ENCODE results near the gene CYP17A1. TPM values are rescaled to one million over a fixed set of nuclear protein-coding genes. Genes with fewer than 3 reads are reported as not detected.

The CYP17A1 gene
- polyA plus RNA-seq, 1 of the 3 experiments (the other 2 are of a cell fraction), result not detected

DNA sequence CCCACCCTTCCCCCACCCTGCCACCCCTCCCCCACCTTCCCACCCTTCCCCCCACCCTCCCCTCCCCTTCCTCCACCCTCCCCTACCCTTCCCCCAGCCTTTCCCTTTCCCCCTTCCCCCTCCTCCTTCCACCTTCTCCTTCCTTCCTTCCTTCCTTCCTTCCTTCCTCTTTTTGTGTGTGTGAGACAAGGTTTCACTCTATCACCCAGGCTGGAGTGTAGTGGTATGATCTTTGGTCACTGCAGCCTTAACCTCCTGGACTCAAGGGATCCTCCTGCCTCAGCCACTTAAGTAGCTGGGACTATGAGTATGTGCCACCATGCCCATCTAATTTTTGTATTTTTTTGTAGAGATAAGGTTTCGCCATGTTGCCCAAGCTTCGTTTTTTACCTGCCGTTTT lies 35.2 kb downstream of the CYP17A1 start:
- Histone ChIP-seq H3K27me3 (ENCODE audit: insufficient read depth) (no peaks in the 10 kb centered on the region), H3K27ac (ENCODE audit: low read depth in 2 of 2, low read length in 1 of 2) (peak overlapping the region in 1 of 2 experiments; percentile 82; a peak in 1 of 4 replicates), H3K4me2 (0 out of 2 replicates have a peak overlapping the region, but pooled peaks have one; percentile 17), H3K9me2 (no peaks in the 10 kb centered on the region), H3F3A (replicated peaks; ENCODE audit: insufficient read depth) (peaks cover 17% of the 10 kb centered on the region), H3K36me3 (replicated peaks in 1 of 2; ENCODE audit: control insufficient read depth in 1 of 2, insufficient read depth in 2 of 2, low read length in 1 of 2) (peaks cover 14 to 20% of the 10 kb centered on the region in 2 experiments), H3K4me1 (ENCODE audit: control insufficient read depth in 1 of 2, insufficient read depth in 2 of 2, low read depth in 1 of 2, low read length in 1 of 2) (peaks cover 5 to 18% of the 10 kb centered on the region in 2 experiments; a peak in 3 of 4 replicates), H3K79me2 (ENCODE audit: insufficient read depth) (peaks cover 10% of the 10 kb centered on the region), H4K20me1 (ENCODE audit: insufficient read depth) (no peaks in the 10 kb centered on the region), H3K4me3 (ENCODE audit: low read depth in 2 of 2, low read length in 1 of 2) (no peak overlapping the region), H3K9me3 (no peaks in the 10 kb centered on the region; the same call in 1 of the 2 replicates), H3K9ac (no peak overlapping the region), H2AFZ (ENCODE audit: low read depth) (no peak overlapping the region)
- no peak for TF ChIP-seq MXI1 (IDR thresholded peaks at IDR 0.05; ENCODE audit: low read depth, low read length)
- TF ChIP-seq RAD21 (IDR thresholded peaks at IDR 0.05; ENCODE audit: low read length), result no peak
- no peak for TF ChIP-seq JUND (IDR thresholded peaks at IDR 0.05)
- TF ChIP-seq EP300 (IDR thresholded peaks at IDR 0.05; ENCODE audit: borderline replicate concordance in 1 of 2, low read depth in 1 of 2, low read length in 1 of 2), result no peak
- TF ChIP-seq, protein P1, sequence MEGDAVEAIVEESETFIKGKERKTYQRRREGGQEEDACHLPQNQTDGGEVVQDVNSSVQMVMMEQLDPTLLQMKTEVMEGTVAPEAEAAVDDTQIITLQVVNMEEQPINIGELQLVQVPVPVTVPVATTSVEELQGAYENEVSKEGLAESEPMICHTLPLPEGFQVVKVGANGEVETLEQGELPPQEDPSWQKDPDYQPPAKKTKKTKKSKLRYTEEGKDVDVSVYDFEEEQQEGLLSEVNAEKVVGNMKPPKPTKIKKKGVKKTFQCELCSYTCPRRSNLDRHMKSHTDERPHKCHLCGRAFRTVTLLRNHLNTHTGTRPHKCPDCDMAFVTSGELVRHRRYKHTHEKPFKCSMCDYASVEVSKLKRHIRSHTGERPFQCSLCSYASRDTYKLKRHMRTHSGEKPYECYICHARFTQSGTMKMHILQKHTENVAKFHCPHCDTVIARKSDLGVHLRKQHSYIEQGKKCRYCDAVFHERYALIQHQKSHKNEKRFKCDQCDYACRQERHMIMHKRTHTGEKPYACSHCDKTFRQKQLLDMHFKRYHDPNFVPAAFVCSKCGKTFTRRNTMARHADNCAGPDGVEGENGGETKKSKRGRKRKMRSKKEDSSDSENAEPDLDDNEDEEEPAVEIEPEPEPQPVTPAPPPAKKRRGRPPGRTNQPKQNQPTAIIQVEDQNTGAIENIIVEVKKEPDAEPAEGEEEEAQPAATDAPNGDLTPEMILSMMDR (IDR thresholded peaks at IDR 0.05), result no peak
- TF ChIP-seq GABPA (IDR thresholded peaks at IDR 0.05; ENCODE audit: low read depth), result no peak
- TF ChIP-seq MEF2A (IDR thresholded peaks at IDR 0.05; ENCODE audit: borderline replicate concordance, low read depth), result no peak
- no peak for TF ChIP-seq ZBTB33 (IDR thresholded peaks at IDR 0.05; ENCODE audit: borderline replicate concordance, low read depth)
- TF ChIP-seq, protein P2, sequence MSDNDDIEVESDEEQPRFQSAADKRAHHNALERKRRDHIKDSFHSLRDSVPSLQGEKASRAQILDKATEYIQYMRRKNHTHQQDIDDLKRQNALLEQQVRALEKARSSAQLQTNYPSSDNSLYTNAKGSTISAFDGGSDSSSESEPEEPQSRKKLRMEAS (IDR thresholded peaks at IDR 0.05; ENCODE audit: low read depth), result no peak
- WGBS (ENCODE audit: low lambda C conversion rate), result 63% methylated on average over 3 of the region's 3 CpGs
- no peak for DNase-seq
- ChIA-PET CTCF (interaction anchor here (2.6 kb wide), 1 partner anchor 33 kb away, joined by 6 read pairs; no protein-coding TSS in a partner anchor), POLR2A (no interaction called here)

GRCh38 chr10:102801496-102801895 lies 35.7 kb downstream of the CYP17A1 start:
- ChIA-PET CTCF (no interaction called here), POLR2A (no interaction called here)
- WGBS (ENCODE audit: low lambda C conversion rate), result 66% methylated on average over 2 of the region's 2 CpGs
- H3K79me2 ChIP-seq (ENCODE audit: insufficient read depth), result peaks cover 10% of the 10 kb centered on the region
- DNase-seq, result no peak
- H3K9me3 ChIP-seq, result no peaks in the 10 kb centered on the region; the same call in 1 of the 2 replicates
- H3K27ac ChIP-seq (ENCODE audit: low read depth in 2 of 2, low read length in 1 of 2), result peak overlapping the region in 1 of 2 experiments; percentile 3; a peak in 1 of 4 replicates
- H3K4me2 ChIP-seq, result no peak overlapping the region
- H3K9me2 ChIP-seq, result no peaks in the 10 kb centered on the region
- no peaks in the 10 kb centered on the region for H4K20me1 ChIP-seq (ENCODE audit: insufficient read depth)
- H3K27me3 ChIP-seq (ENCODE audit: insufficient read depth), result no peaks in the 10 kb centered on the region
- no peak overlapping the region for H3K9ac ChIP-seq
- H3K4me3 ChIP-seq (ENCODE audit: low read depth in 2 of 2, low read length in 1 of 2), result no peak overlapping the region
- H2AFZ ChIP-seq (ENCODE audit: low read depth), result no peak overlapping the region
- peaks cover 3 to 18% of the 10 kb centered on the region in 2 experiments; a peak in 3 of 4 replicates for H3K4me1 ChIP-seq (ENCODE audit: control insufficient read depth in 1 of 2, insufficient read depth in 2 of 2, low read depth in 1 of 2, low read length in 1 of 2)
- TF ChIP-seq TAF1 (IDR thresholded peaks at IDR 0.05; ENCODE audit: borderline replicate concordance, low read depth, low read length), result no peak
- TF ChIP-seq JUND (IDR thresholded peaks at IDR 0.05), result no peak
- TF ChIP-seq YY1 (IDR thresholded peaks at IDR 0.05; ENCODE audit: low read depth), result no peak
- TF ChIP-seq SMC3 (IDR thresholded peaks at IDR 0.05; ENCODE audit: low read depth, low read length), result no peak
- H3F3A ChIP-seq (replicated peaks; ENCODE audit: insufficient read depth), result peaks cover 17% of the 10 kb centered on the region
- peaks cover 14 to 20% of the 10 kb centered on the region in 2 experiments for H3K36me3 ChIP-seq (replicated peaks in 1 of 2; ENCODE audit: control insufficient read depth in 1 of 2, insufficient read depth in 2 of 2, low read length in 1 of 2)

All from SK-N-SH (cell line).